ELR (cell line): ENCODE data around the gene KCNJ14.
"Not testable (repeated sequence)": the region's sequence is repeated elsewhere in the genome, so short reads cannot be mapped to it uniquely, and the experiment has no call there.

Experiments used
- DNase-seq: peaks from one replicate; pipeline ENCODE4 v3.0.0-alpha.2; 2015; ENCODE audit warnings: low read depth

The KCNJ14 gene

GRCh38 chr19:48488478-48488877 is 33.1 kb downstream of the KCNJ14 start:
- DNase-seq = not testable (repeated sequence)

GRCh38 chr19:48489608-48490216 is 34.3 kb downstream of the KCNJ14 start:
- peak; percentile 66 for DNase-seq

GRCh38 chr19:48490981-48491792 is 35.8 kb downstream of the KCNJ14 start:
- peak; percentile 40 for DNase-seq

- no peak for DNase-seq
These were observed 36.4 kb downstream of the KCNJ14 start for GRCh38 chr19:48491793-48492123.

GRCh38 chr19:48492925-48493717 is 37.7 kb downstream of the KCNJ14 start:
- DNase-seq = peak; percentile 97

- no peak for DNase-seq
These were observed 38.5 kb downstream of the KCNJ14 start for GRCh38 chr19:48493718-48494401.

GRCh38 chr19:48495396-48495795 is 40.0 kb downstream of the KCNJ14 start:
- DNase-seq = peak; percentile 35

GRCh38 chr19:48496959-48497727 is 41.8 kb downstream of the KCNJ14 start:
- no peak for DNase-seq

GRCh38 chr19:48497728-48498594 is 42.6 kb downstream of the KCNJ14 start:
- no peak for DNase-seq

- no peak for DNase-seq
These were observed 43.4 kb downstream of the KCNJ14 start for GRCh38 chr19:48498595-48499311.

GRCh38 chr19:48499316-48500090 is 44.1 kb downstream of the KCNJ14 start:
- DNase-seq = no peak

- no peak for DNase-seq
These were observed 45.6 kb downstream of the KCNJ14 start for GRCh38 chr19:48500830-48501493.

- peak; percentile 49 for DNase-seq
These were observed 46.3 kb downstream of the KCNJ14 start for GRCh38 chr19:48501494-48502349.

- DNase-seq = no peak
These were observed 47.1 kb downstream of the KCNJ14 start for GRCh38 chr19:48502350-48503018.

- peak; percentile 80 for DNase-seq
These were observed 50.9 kb downstream of the KCNJ14 start for GRCh38 chr19:48506138-48506733.

- DNase-seq = no peak
These were observed 52.6 kb downstream of the KCNJ14 start for GRCh38 chr19:48507911-48508439.
